Left forelimb (tissue), 1 donor: ENCODE data around the gene DGKH.

Source experiments
- DNase-seq: peaks from one replicate; pipeline ENCODE4 v3.0.0-alpha.2; 2018; ENCODE audit warnings: low spot score

DGKH gene

GRCh38 chr13:42039946-42040729 is 8.3 kb upstream of the DGKH start:
- peak; percentile 92 for DNase-seq

- DNase-seq = peak; percentile 68
These were observed 7.8 kb upstream of the DGKH start for GRCh38 chr13:42040730-42041010.

- DNase-seq = peak; percentile 72
These were observed 7.3 kb upstream of the DGKH start for GRCh38 chr13:42041011-42041683.

GRCh38 chr13:42041684-42042035 is 6.8 kb upstream of the DGKH start:
- DNase-seq = peak; percentile 71

- DNase-seq = no peak
These were observed 4.8 kb upstream of the DGKH start for GRCh38 chr13:42043676-42044075.

GRCh38 chr13:42046448-42046847 is 2.0 kb upstream of the DGKH start:
- no peak for DNase-seq

GRCh38 chr13:42047561-42048341 is 697 bp upstream of the DGKH start:
- peak; percentile 73 for DNase-seq

GRCh38 chr13:42048684-42049453 is 421 bp downstream of the DGKH start:
- peak; percentile 84 for DNase-seq

- DNase-seq = no peak
These were observed 986 bp downstream of the DGKH start for GRCh38 chr13:42049454-42049813.

GRCh38 chr13:42054798-42055499 is 6.5 kb downstream of the DGKH start:
- no peak for DNase-seq

GRCh38 chr13:42055500-42056085 is 7.1 kb downstream of the DGKH start:
- no peak for DNase-seq

- DNase-seq = no peak
These were observed 7.7 kb downstream of the DGKH start for GRCh38 chr13:42056146-42056545.

GRCh38 chr13:42056583-42056982 is 8.1 kb downstream of the DGKH start:
- DNase-seq = no peak

- no peak for DNase-seq
These were observed 9.6 kb downstream of the DGKH start for GRCh38 chr13:42057918-42058530.

GRCh38 chr13:42061943-42062342 is 13.5 kb downstream of the DGKH start:
- DNase-seq = no peak

GRCh38 chr13:42063105-42063504 is 14.7 kb downstream of the DGKH start:
- no peak for DNase-seq

- no peak for DNase-seq
These were observed 15.8 kb downstream of the DGKH start for GRCh38 chr13:42064259-42064658.

- DNase-seq = no peak
These were observed 16.5 kb downstream of the DGKH start for GRCh38 chr13:42064966-42065365.

- DNase-seq = no peak
These were observed 17.0 kb downstream of the DGKH start for GRCh38 chr13:42065414-42065813.

- no peak for DNase-seq
These were observed 18.1 kb downstream of the DGKH start for GRCh38 chr13:42066542-42066941.

GRCh38 chr13:42068886-42069285 is 20.4 kb downstream of the DGKH start:
- no peak for DNase-seq
